Measurements from ENCODE around the gene SLAMF8.

- no peak for TF ChIP-seq CTCF (IDR thresholded peaks at IDR 0.05; ENCODE audit: low read depth, low read length)
- no peak for TF ChIP-seq EZH2phosphoT487 (IDR thresholded peaks at IDR 0.05; ENCODE audit: low read depth)
Measured at GRCh38 chr1:159829822-159830465, 3.3 kb downstream of the SLAMF8 start.

All from OCI-LY3 (cell line).